ENCODE data around the gene ACVR1C.

ACVR1C gene

GRCh38 chr2:157497638-157498314, 130.9 kb downstream of the ACVR1C start:
- TF ChIP-seq ZFX (IDR thresholded peaks at IDR 0.05) (no peak), CTCF (conservative IDR thresholded peaks at IDR 0.05) (peak; percentile 82)
- H3K27ac ChIP-seq = no peak overlapping the region

GRCh38 chr2:157492189-157492773, 136.4 kb downstream of the ACVR1C start:
- no peak overlapping the region for H3K27ac ChIP-seq
- no peak for TF ChIP-seq ZFX (IDR thresholded peaks at IDR 0.05)
- peak; percentile 85 for TF ChIP-seq CTCF (conservative IDR thresholded peaks at IDR 0.05)

GRCh38 chr2:157489983-157490382, 138.7 kb downstream of the ACVR1C start:
- no peak for TF ChIP-seq CTCF (conservative IDR thresholded peaks at IDR 0.05)
- no peak for TF ChIP-seq ZFX (IDR thresholded peaks at IDR 0.05)
- H3K27ac ChIP-seq = no peak overlapping the region

GRCh38 chr2:157488877-157489276, 139.8 kb downstream of the ACVR1C start:
- no peak overlapping the region for H3K27ac ChIP-seq

GRCh38 chr2:157487747-157488146, 140.9 kb downstream of the ACVR1C start:
- H3K27ac ChIP-seq = no peak overlapping the region
- TF ChIP-seq CTCF (conservative IDR thresholded peaks at IDR 0.05) = no peak
- TF ChIP-seq ZFX (IDR thresholded peaks at IDR 0.05) = no peak

More at GRCh38 chr2:157488877-157489276, 139.8 kb downstream of the ACVR1C start:
- no peak for TF ChIP-seq CTCF (conservative IDR thresholded peaks at IDR 0.05)
- no peak for TF ChIP-seq ZFX (IDR thresholded peaks at IDR 0.05)

GRCh38 chr2:157487271-157487610, 141.4 kb downstream of the ACVR1C start:
- no peak overlapping the region for H3K27ac ChIP-seq
- TF ChIP-seq ZFX (IDR thresholded peaks at IDR 0.05) (no peak), CTCF (conservative IDR thresholded peaks at IDR 0.05) (no peak)

GRCh38 chr2:157486596-157487270, 141.9 kb downstream of the ACVR1C start:
- H3K27ac ChIP-seq = no peak overlapping the region
- no peak for TF ChIP-seq ZFX (IDR thresholded peaks at IDR 0.05)
- TF ChIP-seq CTCF (conservative IDR thresholded peaks at IDR 0.05) = no peak
